CD4-positive, alpha-beta memory T cell (primary cell): ENCODE measurements around the gene KLF17. TPM values are rescaled to one million over a fixed set of nuclear protein-coding genes. Genes with fewer than 3 reads are reported as not detected.

Experiments used
- CTCF ChIA-PET: fragments of 350-600 bp; sonication (Branson Sonifier 250); formaldehyde crosslinking; loops from one replicate; lab custom pipeline; 2021; ENCODE audit warnings: inconsistent platforms; ENCODE audit not compliant: partially characterized antibody; lab: Charles Lee
- POLR2A ChIA-PET: fragments of 350-600 bp; sonication (Branson Sonifier 250); formaldehyde crosslinking; loops from one replicate; lab custom pipeline; 2021; ENCODE audit not compliant: partially characterized antibody; lab: Charles Lee
- DNase-seq, 5 donors: peaks; one replicate each; pipeline versions ENCODE4 v3.0.0 to v3.0.0-alpha.2; 2020 to 2022; ENCODE audit warnings: mixed read lengths in 1 of 5
- H3K27ac ChIP-seq: one replicate; pipeline ENCODE4 v1.7.0; 2013; ENCODE audit warnings: low read depth, low read length
- H3K27me3 ChIP-seq: 2 replicates; pipeline ENCODE4 v1.7.0; 2013; ENCODE audit warnings: mild to moderate bottlenecking, low read length, moderate library complexity; ENCODE audit not compliant: insufficient read depth
- H3K36me3 ChIP-seq: 2 replicates; pipeline ENCODE4 v1.7.0; 2013; ENCODE audit warnings: mild to moderate bottlenecking, low read length, moderate library complexity; ENCODE audit not compliant: insufficient read depth
- H3K4me1 ChIP-seq: 2 replicates; pipeline ENCODE4 v1.7.0; 2013; ENCODE audit warnings: mild to moderate bottlenecking, low read length, moderate library complexity; ENCODE audit not compliant: insufficient read depth
- H3K4me3 ChIP-seq, 2 donors: one replicate each; pipeline ENCODE4 v1.7.0; 2013; ENCODE audit warnings: low read length in 2 of 2, mild to moderate bottlenecking in 1 of 2
- H3K9me3 ChIP-seq, 2 donors: one replicate each; pipeline ENCODE4 v1.7.0; 2013; ENCODE audit warnings: low read length in 2 of 2, control low read depth in 1 of 2; ENCODE audit not compliant: control insufficient read depth in 1 of 2
- H3K27ac Mint-ChIP-seq, 7 donors: one replicate each; pipeline ENCODE4 v1.8.0; 2020 to 2021; ENCODE audit warnings: mixed read lengths in 7 of 7, mild to moderate bottlenecking in 6 of 7, inconsistent platforms in 3 of 7, moderate library complexity in 3 of 7
- H3K27me3 Mint-ChIP-seq, 2 donors: one replicate each; pipeline ENCODE4 v1.8.0; 2020 to 2021; ENCODE audit warnings: mixed read lengths in 2 of 2
- H3K36me3 Mint-ChIP-seq, 2 donors: one replicate each; pipeline ENCODE4 v1.8.0; 2020 to 2021; ENCODE audit warnings: mixed read lengths in 2 of 2, inconsistent platforms in 1 of 2, mild to moderate bottlenecking in 1 of 2
- H3K4me1 Mint-ChIP-seq, 4 donors: one replicate each; pipeline ENCODE4 v1.8.0; 2020 to 2021; ENCODE audit warnings: mixed read lengths in 4 of 4, mild to moderate bottlenecking in 1 of 4
- H3K4me3 Mint-ChIP-seq, 8 donors: one replicate each; pipeline ENCODE4 v1.8.0; 2020 to 2021; ENCODE audit warnings: mixed read lengths in 8 of 8, mild to moderate bottlenecking in 7 of 8, moderate library complexity in 6 of 8, inconsistent platforms in 3 of 8
- H3K9me3 Mint-ChIP-seq, 8 donors: one replicate each; pipeline ENCODE4 v1.8.0; 2020 to 2021; ENCODE audit warnings: mixed read lengths in 8 of 8, mild to moderate bottlenecking in 5 of 8, inconsistent platforms in 3 of 8, moderate library complexity in 1 of 8
- intact Hi-C: fragments of 100-400 bp; cut with micrococcal nuclease; formaldehyde crosslinking; loops from one replicate; pipeline ENCODE4 v1.15.1; 2023
- polyA plus RNA-seq, 2 donors: library from polyadenylated mRNA; unstranded; fragments of 300-500 nt; fragmentation: Illumina TruSeq; gene quantifications; one replicate each; pipeline ENCODE4 v1.2.3, GENCODE V29; 2021
- total RNA-seq, 2 experiments: library from RNA; stranded (reverse); gene quantifications; one replicate each; pipeline ENCODE4 v1.2.3, GENCODE V29; 2021

The KLF17 gene
- total and polyA plus RNA-seq, 4 experiments from 2014 or later = not detected

GRCh38 chr1:44077421-44077820 lies 41.2 kb upstream of the KLF17 start:
- no peak overlapping the region for H3K4me3 ChIP-seq
- Mint-ChIP-seq H3K27me3 (peaks cover 15 to 28% of the 10 kb centered on the region in 2 donors), H3K4me1 (no peaks in the 10 kb centered on the region), H3K4me3 (no peak overlapping the region), H3K9me3 (no peaks in the 10 kb centered on the region), H3K36me3 (no peaks in the 10 kb centered on the region), H3K27ac (no peak overlapping the region)
- no peak for DNase-seq
- intact Hi-C loops = no loop called here
- peaks cover 3% of the 10 kb centered on the region for H3K27me3 ChIP-seq
- ChIA-PET CTCF (no interaction called here), POLR2A (no interaction called here)
- no peaks in the 10 kb centered on the region for H3K9me3 ChIP-seq
- H3K4me1 ChIP-seq = no peaks in the 10 kb centered on the region
- H3K27ac ChIP-seq = no peak overlapping the region
- no peaks in the 10 kb centered on the region for H3K36me3 ChIP-seq

GRCh38 chr1:44078104-44078503 lies 40.5 kb upstream of the KLF17 start:
- Mint-ChIP-seq H3K4me3 (no peak overlapping the region), H3K4me1 (no peaks in the 10 kb centered on the region), H3K27me3 (peaks cover 17 to 26% of the 10 kb centered on the region in 2 donors), H3K9me3 (no peaks in the 10 kb centered on the region), H3K36me3 (no peaks in the 10 kb centered on the region), H3K27ac (no peak overlapping the region)
- ChIA-PET CTCF (interaction anchor here (0.7 kb wide), 1 partner anchor 11 kb away, joined by 4 read pairs; no protein-coding TSS in a partner anchor), POLR2A (no interaction called here)
- Histone ChIP-seq H3K9me3 (no peaks in the 10 kb centered on the region), H3K27me3 (peaks cover 3% of the 10 kb centered on the region), H3K4me3 (no peak overlapping the region), H3K27ac (no peak overlapping the region), H3K4me1 (no peaks in the 10 kb centered on the region), H3K36me3 (no peaks in the 10 kb centered on the region)
- DNase-seq = no peak
- intact Hi-C loops = no loop called here

DNA sequence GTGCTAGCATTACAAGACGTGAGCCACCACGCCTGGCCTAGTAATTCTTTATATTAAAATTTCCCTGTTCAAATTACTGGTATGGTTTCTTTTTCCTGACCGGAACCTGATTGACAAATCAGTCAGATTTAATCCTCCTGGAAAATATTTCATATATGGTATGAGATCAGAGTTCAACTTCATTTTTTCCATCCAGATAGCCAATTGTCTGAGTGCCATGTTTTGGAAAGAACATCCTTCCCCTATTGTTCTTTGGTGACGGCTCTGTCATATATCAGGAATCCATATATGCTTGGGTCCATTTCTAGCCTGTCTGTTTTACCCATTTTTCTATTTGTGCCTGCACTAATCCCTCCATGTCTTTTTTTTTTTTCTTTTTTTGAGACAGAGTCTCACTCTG lies 39.1 kb upstream of the KLF17 start:
- Histone ChIP-seq H3K27me3 (peaks cover 3% of the 10 kb centered on the region), H3K36me3 (no peaks in the 10 kb centered on the region), H3K4me3 (no peak overlapping the region), H3K4me1 (no peaks in the 10 kb centered on the region), H3K27ac (no peak overlapping the region), H3K9me3 (no peaks in the 10 kb centered on the region)
- Mint-ChIP-seq H3K27me3 (peaks cover 19 to 25% of the 10 kb centered on the region in 2 donors), H3K4me1 (no peaks in the 10 kb centered on the region), H3K36me3 (no peaks in the 10 kb centered on the region), H3K27ac (no peak overlapping the region), H3K4me3 (no peak overlapping the region), H3K9me3 (no peaks in the 10 kb centered on the region)
- POLR2A ChIA-PET = no interaction called here
- intact Hi-C loops = no loop called here
- CTCF ChIA-PET = no interaction called here
- DNase-seq = no peak

GRCh38 chr1:44084998-44085675 lies 33.5 kb upstream of the KLF17 start:
- no peaks in the 10 kb centered on the region for H3K9me3 ChIP-seq
- H3K36me3 ChIP-seq = no peaks in the 10 kb centered on the region
- POLR2A ChIA-PET = no interaction called here
- Mint-ChIP-seq H3K9me3 (no peaks in the 10 kb centered on the region), H3K4me1 (peaks cover 0 to 2% (median 0%) of the 10 kb centered on the region in 4 donors), H3K27me3 (peaks cover 34 to 38% of the 10 kb centered on the region in 2 donors), H3K4me3 (no peak overlapping the region), H3K27ac (no peak overlapping the region), H3K36me3 (peaks cover 0 to 3% of the 10 kb centered on the region in 2 donors)
- DNase-seq = no peak
- H3K27me3 ChIP-seq = peaks cover 3% of the 10 kb centered on the region
- no peaks in the 10 kb centered on the region for H3K4me1 ChIP-seq
- H3K4me3 ChIP-seq = no peak overlapping the region
- H3K27ac ChIP-seq = no peak overlapping the region
- intact Hi-C loops = no loop called here
- CTCF ChIA-PET = no interaction called here

DNA sequence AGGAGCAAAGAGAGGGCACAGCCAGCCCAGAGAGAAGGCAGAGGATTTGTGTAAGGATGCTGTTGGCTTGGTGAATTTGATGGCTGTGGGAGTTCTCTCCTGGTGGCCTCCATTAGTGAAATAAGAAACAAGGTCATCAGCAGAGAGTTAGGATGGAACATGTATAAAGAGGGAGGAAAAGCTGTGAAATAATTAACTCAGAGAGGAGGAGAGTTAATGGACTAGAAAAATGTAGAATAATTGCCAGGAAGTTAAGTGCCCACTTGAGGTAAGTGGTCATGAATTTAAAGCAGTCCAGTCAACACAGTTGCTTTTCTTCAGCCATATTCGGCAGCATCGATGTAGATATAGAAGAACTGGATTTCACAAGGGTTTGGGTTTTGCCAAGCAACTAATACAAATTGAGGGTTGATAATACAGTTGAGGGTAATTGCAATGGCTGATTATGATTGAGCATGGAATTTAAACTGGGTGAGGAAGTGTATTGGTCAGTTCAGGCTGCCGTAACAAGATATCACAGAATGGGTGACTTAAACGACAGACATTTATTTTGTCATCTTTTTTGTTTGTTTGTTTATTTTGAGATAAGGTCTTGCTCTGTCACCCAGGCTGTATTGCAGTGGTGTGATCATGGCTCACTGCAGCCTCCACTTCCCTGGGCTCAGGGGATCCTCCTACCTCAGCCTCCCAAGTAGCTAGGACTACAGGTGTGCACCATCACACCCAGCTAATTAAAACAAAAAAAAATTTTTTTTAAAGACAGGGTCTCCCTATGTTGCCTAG lies 31.7 kb upstream of the KLF17 start:
- Mint-ChIP-seq H3K9me3 (no peaks in the 10 kb centered on the region), H3K27me3 (peaks cover 31 to 34% of the 10 kb centered on the region in 2 donors), H3K36me3 (peaks cover 0 to 3% of the 10 kb centered on the region in 2 donors), H3K4me1 (peaks cover 0 to 2% (median 0%) of the 10 kb centered on the region in 4 donors), H3K4me3 (no peak overlapping the region), H3K27ac (no peak overlapping the region)
- no peak for DNase-seq
- Histone ChIP-seq H3K27ac (no peak overlapping the region), H3K4me3 (no peak overlapping the region), H3K27me3 (no peaks in the 10 kb centered on the region), H3K4me1 (no peaks in the 10 kb centered on the region), H3K9me3 (no peaks in the 10 kb centered on the region), H3K36me3 (no peaks in the 10 kb centered on the region)
- intact Hi-C loops = no loop called here
- ChIA-PET POLR2A (no interaction called here), CTCF (interaction anchor here (1.1 kb wide), 1 partner anchor 101 kb away, joined by 4 read pairs; no protein-coding TSS in a partner anchor)

- Mint-ChIP-seq H3K27ac (no peak overlapping the region), H3K9me3 (no peaks in the 10 kb centered on the region)
- POLR2A ChIA-PET = no interaction called here
Observed at GRCh38 chr1:44089371-44090048, 29.1 kb upstream of the KLF17 start.

More at GRCh38 chr1:44089371-44090048, 29.1 kb upstream of the KLF17 start:
- Histone ChIP-seq H3K4me1 (no peaks in the 10 kb centered on the region), H3K9me3 (no peaks in the 10 kb centered on the region), H3K27me3 (no peaks in the 10 kb centered on the region), H3K4me3 (no peak overlapping the region), H3K27ac (no peak overlapping the region), H3K36me3 (no peaks in the 10 kb centered on the region)
- CTCF ChIA-PET = no interaction called here
- Mint-ChIP-seq H3K4me1 (peaks cover 0 to 2% (median 0%) of the 10 kb centered on the region in 4 donors), H3K27me3 (peaks cover 20 to 22% of the 10 kb centered on the region in 2 donors), H3K36me3 (peaks cover 0 to 3% of the 10 kb centered on the region in 2 donors), H3K4me3 (no peak overlapping the region)
- intact Hi-C loops = loop anchor here (5.0 kb wide), 1 partner anchor 563 kb away; no protein-coding TSS in a partner anchor
- DNase-seq = no peak
